Fibroblast of skin of scalp (primary cell): ENCODE data around the gene CCNB1. TPM values are rescaled to one million over a fixed set of nuclear protein-coding genes. Genes with fewer than 3 reads are reported as not detected.
"Not testable (repeated sequence)": the region's sequence is repeated elsewhere in the genome, so short reads cannot be mapped to it uniquely, and the experiment has no call there.

Source experiments
- DNase-seq: peaks from one replicate; pipeline ENCODE4 v3.0.0-alpha.2; 2013
- polyA plus RNA-seq, 2 experiments: library from polyadenylated mRNA; unstranded; fragments of 120-200 nt; gene quantifications; one replicate each; pipeline ENCODE4 v1.2.1, GENCODE V29; 2013; ENCODE audit not compliant: insufficient read length in 2 of 2

The CCNB1 gene
- 112 TPM for polyA plus RNA-seq (2013, experiment 1 of 2; ENCODE audit: insufficient read length)
- polyA plus RNA-seq (2013, experiment 2 of 2; ENCODE audit: insufficient read length) = 102 TPM

DNA sequence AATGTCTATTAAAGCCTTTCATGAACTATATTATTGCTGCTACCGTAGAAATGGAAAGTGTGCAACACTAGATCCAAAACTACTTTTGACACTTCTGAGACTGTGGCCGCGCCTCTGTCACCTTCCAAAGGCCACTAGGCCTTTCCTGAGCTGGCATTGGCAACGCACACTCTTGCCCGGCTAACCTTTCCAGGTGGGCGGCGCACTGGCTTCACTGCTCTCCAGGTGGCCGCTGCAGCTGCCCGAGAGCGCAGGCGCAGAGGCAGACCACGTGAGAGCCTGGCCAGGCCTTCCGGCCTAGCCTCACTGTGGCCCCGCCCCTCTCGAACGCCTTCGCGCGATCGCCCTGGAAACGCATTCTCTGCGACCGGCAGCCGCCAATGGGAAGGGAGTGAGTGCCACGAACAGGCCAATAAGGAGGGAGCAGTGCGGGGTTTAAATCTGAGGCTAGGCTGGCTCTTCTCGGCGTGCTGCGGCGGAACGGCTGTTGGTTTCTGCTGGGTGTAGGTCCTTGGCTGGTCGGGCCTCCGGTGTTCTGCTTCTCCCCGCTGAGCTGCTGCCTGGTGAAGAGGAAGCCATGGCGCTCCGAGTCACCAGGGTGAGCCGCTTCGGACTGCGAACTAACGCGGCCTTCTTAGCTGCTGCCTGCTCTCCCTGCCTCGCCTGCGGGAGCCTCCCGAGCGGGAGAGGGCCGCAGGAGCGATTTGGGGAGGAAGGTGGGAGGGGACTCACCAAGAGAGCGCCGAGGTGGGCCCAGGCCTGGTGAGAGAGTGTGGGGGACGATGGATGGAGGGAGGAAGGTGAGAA, at the start of gene CCNB1:
Gene CCNB1, plus strand, starts transcription at position 465 of the 807 bp plus-strand sequence. Its CDS starts 113 bp downstream, at position 578.
- peak; percentile 97 for DNase-seq

DNA sequence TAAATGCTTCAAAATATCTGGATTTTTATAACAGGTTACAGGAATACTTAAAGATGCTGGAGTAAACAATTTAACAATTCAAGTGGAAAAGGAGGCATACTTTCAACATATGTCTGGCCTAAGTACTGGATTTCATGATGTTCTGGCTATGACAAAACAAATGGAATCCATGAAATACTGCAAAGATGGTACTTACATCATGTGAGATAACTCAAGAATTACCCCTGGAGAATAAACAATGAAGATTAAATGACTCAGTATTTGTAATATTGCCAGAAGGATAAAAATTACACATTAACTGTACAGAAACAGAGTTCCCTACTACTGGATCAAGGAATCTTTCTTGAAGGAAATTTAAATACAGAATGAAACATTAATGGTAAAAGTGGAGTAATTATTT, 37.5 kb upstream of the CCNB1 start:
- peak; percentile 61 for DNase-seq

DNA sequence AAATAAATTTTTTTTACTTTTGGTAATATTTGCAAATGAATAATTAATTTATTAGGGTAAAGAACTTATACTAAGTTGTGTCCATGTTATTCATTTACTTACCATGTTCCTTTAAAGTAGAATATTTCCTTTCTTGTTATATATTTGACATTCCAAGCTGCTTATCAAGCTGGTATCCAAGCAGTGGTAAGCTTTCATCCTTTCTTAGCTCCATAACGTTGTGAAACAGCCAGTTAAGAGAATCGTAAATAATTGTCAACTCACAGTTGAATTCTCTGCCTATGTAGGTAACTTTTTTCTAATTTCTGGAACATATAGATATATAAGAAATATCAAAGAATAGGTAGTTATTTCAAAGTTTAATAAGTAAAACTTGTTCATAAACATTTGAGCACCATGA, 36.7 kb upstream of the CCNB1 start:
- DNase-seq = no peak

DNA sequence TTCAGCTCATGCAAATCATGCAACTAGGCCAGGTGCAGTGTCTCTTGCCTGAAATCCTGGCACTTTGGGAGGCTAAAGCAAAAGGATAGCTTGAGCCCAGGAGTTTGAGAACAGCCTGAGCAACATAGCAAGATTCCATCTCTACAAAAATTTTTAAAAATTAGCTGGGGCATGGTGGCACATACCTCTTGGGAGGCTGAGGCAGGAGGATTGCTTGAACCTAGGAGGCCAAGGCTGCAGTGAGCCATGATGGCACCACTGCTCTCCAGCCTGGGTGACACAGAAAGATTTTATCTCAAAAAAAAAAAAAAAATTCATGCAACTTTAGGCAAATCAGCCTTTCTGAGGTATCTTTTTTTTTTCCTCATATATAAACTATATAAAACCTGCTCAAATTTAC, 35.6 kb upstream of the CCNB1 start:
- no peak for DNase-seq

DNA sequence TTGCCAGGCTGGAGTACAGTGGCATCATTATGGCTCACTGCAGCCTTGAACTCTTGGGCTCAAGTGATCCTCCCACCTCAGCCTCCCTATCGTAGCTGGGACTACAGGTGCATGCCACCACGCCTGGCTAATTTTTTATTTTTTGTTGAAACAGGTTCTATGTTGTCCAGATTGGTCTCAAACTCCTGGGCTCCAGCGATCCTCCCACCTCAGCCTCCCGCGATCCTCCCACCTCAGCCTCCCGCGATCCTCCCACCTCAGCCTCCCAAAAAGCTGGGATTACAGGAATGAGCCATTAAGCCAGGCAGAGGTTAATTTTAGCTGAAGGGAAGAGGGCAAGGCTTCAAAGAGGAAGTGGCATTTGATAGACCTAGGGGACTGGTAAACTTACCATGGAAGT, 32.8 kb upstream of the CCNB1 start:
- no peak for DNase-seq

DNA sequence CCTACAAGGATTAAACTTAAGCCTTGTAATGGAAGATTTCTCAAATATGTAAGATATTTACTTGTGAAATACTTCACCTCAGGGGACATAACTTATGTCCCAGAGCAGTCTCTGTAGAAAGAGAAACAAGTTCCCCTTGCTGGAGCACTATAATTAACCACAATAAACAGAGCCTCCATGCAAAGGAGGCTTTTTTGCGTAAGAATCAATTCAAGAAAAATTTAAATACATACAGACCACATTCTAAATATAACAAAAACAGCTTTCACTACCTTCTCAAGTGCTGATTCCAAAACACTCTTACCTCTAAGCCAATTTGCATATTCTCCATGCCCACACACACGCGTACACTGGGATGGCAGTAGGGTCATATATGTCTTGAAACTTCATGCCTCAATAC, 30.7 kb upstream of the CCNB1 start:
- DNase-seq = peak; percentile 71

DNA sequence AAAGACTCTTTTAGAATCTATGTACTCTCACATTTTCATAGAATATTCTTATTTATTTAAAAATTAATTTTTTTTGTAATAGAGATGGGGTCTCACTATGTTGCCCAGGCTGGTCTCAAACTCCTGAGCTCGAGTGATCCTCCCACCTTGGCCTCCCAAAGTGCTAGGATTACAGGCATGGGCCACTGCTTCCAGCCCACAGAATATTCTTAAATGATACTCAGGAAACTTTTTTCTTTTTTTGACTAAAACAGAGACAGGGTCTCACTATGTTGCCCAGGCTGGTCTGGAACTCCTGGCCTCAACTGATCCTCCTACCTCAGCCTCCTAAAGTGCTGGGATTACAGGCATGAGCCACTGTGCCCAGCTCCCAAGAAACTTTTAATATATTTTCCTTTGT, 29.7 kb upstream of the CCNB1 start:
- DNase-seq = not testable (repeated sequence)

DNA sequence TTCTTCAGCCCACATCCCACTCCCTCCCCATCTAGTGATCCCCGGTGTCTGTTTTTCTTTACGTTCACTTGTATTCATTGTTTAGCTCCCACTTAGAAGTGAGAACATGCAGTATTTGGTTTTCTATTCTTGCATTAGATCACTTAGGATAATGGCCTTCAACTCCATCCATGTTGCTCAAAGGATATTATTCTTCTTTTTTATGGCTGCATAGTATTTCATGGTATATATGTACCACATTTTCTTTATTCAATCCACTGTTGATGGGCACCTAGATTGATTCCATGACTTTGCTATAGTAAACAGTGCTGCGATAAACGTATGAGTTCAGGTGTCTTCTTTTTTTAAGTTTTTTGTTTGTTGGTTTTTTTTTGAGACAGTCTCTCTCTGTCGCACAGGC, 29.1 kb upstream of the CCNB1 start:
- DNase-seq = no peak

DNA sequence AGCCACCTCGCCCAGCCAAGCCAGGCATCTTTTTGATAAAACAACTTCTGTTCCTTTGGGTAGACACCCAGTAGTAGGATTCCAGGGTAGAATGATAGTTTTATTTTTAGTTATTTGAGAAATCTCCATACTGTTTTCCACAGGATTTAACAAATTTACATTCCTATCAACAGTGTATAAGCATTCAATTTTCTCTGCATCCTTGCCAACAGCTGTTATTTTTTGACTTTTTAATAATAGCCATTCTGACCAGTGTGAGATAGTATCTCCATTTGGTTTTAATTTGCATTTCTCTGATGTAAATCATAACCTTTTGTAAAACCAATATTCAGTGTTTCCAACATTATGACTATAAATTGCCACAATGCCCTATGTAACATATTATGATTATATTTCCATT, 28.2 kb upstream of the CCNB1 start:
- DNase-seq = peak; percentile 9

DNA sequence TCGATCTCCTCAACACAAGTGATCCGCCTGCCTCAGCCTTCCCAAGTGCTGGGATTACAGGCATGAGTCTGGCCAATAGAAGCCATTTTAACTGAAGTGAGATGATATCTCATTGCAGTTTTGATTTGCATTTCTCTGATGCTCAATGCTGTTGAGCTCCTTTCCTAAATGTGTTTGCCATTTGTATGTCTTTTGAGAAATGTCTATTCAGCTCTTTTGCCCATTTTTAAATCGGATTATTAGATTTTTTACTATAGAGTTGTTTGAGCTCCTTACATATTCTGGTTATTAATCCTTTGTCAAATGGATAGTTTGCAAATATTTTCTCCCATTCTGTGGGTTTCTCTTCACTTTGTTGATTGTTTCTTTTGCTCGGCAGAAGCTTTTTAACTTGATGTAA, 26.7 kb upstream of the CCNB1 start:
- not testable (repeated sequence) for DNase-seq

DNA sequence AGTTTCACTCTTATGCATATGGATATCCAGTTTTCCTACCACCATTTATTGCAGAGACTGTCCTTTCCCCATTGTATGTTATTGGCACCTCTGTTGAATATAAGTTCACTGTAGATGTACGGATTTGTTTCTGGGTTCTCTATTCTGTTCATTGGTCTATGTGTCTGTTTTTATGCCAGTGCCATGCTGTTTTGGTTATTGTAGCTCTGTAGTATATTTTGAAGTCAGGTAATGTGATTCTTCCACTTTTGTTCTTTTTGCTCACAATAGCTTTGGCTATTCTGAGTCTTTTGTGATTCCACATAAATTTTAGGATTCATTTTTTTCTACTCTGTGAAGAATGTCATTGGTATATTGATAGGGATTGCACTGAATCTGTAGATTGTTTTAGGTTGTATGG, 26.1 kb upstream of the CCNB1 start:
- DNase-seq = no peak

DNA sequence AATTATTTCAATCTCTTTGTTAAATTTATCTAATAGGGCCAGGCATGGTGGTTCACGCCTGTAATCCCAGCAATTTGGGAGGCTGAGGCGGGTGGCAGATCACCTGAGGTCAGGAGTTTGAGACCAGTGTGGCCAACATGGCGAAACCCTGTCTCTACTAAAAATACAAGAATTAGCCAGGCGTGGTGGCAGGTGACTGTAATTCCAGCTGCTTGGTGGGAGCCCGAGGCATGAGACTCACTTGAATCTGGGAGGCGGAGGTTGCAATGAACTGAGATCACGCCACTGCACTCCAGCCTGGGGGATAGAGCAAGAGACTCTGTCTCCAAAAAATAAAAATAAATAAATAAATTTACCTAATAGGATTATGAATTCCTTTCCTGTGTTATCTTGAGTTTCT, 18.4 kb upstream of the CCNB1 start:
- DNase-seq = not testable (repeated sequence)

DNA sequence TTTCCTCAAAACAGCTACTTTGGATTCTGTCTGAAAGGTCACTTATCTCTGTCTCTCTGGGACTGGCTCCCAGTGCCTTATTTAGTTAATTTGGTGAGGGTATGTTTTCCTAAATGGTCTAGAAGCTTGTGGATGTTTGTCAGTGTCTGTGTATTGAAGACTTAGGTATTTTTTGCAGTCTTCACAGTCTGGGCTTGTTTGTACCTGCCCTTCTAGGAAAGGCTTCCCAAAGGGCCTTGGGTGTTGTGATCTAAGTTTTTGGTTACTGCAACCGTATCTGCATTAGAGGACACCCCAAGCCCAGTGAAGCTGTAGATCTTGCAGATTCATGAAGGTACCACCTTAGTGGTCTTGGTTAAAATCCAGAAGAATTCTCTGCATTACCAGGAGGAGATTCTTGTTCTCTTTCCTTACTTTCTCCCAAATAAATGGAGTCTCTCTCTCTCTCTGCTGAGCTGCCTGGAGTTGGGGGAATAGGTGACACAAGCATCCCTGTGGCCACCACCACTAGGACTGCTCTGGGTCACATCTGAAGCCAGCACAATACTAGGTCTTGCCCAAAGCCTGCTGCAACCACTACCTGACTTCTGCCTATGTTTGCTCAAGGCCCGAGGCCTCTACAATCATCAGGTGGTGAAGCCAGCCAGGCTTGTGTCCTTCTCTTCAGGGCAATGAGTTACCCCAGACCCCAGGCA, 17.8 kb upstream of the CCNB1 start:
- no peak for DNase-seq

DNA sequence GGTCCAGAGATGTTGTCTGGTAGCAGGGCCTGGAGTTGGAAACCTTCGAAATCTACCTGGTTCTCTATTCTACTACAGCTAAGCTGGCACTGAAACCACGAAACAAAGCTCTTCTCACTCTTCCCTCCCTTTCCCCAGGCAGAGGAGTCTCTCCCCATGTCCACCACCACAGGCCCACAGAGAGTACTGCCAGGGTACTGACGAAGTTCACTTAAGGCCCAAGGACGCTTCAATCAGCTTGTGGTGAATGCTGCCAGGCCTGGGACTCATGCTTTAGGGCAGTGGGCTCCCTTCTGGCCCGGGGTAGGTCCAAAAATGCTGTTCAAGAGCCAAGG, 17.3 kb upstream of the CCNB1 start:
- DNase-seq = no peak

DNA sequence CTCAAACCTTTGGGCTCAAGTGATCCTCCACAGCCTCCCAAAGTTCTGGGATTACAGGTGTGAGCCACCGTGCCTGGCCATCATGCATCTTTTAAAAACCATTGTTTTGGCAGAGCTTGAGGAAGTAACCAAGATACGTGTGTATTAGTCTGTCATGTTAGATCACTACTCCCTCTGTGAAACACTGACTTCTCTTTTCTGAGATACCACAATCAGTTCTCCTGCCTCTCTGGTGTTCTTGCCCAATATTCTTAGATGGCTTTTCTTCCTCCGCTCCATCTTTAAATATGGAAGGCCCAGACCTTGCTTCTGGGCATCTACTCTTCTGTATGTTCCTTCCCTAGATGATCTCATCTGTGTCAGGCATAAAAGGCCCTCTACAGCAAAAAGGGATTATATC, 14.2 kb upstream of the CCNB1 start:
- DNase-seq = no peak

DNA sequence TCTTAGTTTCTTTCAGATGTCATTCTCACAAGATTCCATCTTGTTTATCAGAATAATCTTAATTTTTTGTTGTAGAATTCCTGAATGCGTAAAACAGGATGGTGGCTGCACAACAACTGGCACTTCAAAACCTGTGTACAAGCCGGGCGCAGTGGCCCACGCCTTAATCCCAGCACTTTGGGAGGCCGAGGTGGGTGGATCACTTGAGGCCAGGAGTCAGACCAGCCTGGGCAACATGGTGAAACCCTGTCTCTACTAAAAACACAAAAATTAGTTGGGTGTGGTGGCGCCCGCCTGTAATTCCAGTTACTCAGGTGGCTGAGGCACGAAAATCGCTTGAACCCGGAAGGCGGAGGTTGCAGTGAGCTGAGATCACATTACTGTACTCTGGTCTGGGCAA, 10.5 kb upstream of the CCNB1 start:
- DNase-seq = no peak

DNA sequence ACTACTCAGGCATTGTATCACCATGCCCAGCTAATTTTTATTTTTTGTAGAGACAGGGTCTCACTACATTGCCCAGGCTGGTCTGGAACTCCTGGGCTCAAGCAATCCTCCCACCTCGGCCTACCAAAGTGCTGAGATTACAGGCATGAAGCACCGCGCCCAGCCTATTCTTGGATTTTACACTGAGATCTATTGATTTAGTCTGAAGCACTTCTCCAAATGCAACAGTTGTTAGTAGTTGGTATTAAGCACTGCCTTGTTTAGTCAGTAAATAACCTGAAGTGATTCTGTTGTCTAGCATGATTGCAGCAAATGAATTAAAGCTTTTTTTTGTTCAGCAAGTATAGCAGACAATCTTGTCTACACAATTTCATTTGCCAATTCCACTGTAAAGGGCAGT, 8.9 kb upstream of the CCNB1 start:
- DNase-seq = no peak

DNA sequence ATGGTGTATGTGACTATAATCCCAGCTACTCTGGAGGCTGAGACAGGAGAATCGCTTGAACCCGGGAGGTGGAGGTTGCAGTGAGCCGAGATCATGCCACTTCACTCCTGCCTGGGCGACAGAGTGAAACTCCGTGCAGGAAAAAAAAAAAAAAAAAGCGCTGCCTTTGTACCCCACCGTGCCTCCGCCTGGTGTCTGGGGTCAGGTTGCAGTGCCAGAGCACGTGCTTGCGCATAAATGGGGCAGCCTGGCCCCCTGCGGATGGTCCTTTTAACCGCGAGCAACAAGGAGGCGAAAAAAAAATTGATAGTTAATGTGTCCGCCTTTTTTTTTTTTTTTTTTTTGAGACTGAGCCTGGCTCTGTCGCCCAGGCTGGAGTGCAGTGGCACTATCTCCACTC, 6.3 kb upstream of the CCNB1 start:
- DNase-seq = no peak

DNA sequence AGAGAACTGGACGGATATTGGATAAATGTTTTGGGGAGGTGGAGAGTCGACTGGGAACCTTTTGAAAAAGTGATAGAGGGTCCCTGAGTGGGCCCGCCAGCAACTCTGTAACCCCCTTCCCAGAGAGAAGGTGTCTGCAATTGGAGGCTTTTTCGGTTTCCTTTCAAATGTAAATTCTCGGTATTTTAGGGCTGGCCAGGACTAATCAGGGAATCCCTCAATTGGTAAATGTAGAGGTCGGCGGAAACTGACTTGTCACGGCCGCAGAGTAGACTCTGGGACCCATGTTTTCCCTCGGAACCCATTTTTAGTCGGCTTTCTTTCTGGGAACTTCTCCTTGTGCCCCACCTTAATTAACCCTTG, 524 bp downstream of the CCNB1 start:
- DNase-seq = no peak

DNA sequence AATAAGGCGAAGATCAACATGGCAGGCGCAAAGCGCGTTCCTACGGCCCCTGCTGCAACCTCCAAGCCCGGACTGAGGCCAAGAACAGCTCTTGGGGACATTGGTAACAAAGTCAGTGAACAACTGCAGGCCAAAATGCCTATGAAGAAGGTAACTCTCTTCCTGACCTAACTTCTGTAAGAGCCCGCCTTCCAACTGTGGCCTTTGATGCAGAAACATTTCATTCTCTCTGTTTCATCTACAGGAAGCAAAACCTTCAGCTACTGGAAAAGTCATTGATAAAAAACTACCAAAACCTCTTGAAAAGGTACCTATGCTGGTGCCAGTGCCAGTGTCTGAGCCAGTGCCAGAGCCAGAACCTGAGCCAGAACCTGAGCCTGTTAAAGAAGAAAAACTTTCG, 979 bp downstream of the CCNB1 start:
- no peak for DNase-seq

DNA sequence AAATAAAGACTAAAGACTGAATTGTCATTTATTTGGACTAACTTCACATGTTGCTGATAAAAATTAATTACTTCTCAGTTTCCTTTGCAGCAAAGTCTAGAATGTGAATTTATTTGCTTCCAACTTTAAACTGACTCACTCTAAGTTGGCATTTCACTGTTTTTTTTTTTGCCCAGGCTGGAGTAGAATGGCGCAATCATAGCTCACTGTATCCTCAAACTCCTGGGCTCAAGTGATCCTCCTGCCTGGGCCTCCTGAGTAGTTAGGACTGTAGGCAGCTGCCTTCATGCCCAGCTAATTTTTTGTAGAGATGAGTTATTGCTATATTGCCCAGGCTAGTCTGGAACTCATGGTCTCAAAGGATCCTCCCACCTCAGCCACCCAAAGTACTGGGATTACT, 3.5 kb downstream of the CCNB1 start:
- no peak for DNase-seq

DNA sequence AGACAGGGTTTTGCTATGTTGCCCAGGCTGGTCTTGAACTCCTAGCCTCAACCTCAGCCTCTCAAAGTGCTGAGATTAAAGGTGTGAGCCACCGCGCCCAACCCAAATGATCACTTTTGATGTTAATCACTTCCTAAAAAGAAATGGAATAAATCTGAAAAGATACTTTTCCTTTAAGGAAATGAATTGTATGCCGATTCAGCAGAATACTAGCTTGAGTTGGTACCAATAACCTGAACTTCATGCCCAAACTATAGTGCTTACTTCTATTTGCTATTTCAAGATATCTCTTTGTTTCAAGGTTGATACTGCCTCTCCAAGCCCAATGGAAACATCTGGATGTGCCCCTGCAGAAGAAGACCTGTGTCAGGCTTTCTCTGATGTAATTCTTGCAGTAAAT, 4.0 kb downstream of the CCNB1 start:
- DNase-seq = no peak

DNA sequence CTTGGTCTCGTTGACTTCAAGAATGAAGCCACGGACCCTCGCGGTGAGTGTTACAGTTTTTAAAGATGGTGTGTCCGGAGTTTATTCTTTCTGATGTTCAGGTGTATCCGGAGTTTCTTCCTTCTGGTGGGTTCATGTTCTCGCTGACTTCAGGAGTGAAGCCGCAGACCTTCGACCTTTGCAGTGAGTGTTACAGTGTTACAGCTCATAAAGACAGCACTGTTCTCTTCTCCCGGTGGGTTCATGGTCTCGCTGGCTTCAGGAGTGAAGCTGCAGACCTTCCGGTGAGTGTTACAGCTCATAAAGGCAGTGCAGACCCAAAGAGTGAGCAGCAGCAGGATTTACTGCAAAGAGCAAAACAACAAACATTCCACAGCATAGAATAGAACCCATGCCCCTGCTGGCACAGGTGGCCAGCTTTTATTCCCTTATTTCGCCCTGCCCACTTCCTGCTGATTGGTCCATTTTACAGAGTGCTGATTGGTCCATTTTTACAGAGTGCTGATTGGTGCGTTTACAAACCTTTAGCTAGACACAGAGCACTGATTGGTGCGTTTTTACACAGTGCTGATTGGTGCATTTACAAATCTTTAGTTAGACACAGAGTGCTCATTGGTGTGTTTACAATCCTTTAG, 14.8 kb downstream of the CCNB1 start:
- not testable (repeated sequence) for DNase-seq

DNA sequence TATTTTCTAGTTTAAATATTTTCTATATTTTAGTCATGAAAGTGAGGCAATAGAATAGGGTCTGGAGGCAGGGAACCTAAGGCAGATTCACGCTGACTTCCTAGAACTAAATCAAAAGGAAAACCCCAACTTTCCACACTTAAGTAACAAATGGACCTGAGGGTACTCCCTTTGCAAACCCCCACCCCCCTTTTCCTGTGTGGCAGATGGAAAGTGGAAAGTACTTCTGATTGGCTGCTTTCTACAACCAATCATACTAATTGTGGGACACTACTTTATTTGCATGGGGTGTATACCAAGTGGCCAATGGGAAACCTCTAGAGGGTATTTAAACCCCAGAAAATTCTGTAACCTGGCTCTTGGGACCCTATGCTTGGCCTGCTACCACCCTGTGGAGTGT, 17.7 kb downstream of the CCNB1 start:
- no peak for DNase-seq
